Kasumi-1 (cell line): Measurements from ENCODE around the gene MEGF6.

ENCODE experiments used
- DNase-seq, 2 experiments: peaks; one replicate each; lab custom pipeline; 2025; lab: John Stamatoyannopoulos, UW

The MEGF6 gene

GRCh38 chr1:3540876-3541275, 70.4 kb downstream of the MEGF6 start:
- no peak for DNase-seq

- no peak for DNase-seq
Measured at GRCh38 chr1:3539707-3540425, 71.4 kb downstream of the MEGF6 start.

DNA sequence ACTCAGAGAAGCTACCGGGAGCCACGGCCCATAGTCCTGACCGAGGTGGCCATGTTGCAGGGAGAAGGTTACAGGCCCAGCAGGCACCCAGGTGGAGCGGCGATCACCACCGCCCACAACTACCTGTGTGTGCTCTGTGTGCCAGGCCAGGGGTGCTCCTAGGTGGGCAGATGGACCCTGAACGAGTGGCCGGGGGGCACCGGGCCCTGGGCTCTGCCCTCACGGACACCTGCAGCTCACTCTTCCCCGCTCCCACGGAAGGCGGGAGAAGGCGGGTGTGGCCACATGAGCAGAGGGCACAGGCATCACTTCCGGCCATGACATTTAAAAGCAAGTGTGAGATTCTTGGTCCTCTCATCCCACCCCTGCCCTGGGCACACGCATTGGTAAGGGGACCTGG, 73.9 kb downstream of the MEGF6 start:
- no peak for DNase-seq

DNA sequence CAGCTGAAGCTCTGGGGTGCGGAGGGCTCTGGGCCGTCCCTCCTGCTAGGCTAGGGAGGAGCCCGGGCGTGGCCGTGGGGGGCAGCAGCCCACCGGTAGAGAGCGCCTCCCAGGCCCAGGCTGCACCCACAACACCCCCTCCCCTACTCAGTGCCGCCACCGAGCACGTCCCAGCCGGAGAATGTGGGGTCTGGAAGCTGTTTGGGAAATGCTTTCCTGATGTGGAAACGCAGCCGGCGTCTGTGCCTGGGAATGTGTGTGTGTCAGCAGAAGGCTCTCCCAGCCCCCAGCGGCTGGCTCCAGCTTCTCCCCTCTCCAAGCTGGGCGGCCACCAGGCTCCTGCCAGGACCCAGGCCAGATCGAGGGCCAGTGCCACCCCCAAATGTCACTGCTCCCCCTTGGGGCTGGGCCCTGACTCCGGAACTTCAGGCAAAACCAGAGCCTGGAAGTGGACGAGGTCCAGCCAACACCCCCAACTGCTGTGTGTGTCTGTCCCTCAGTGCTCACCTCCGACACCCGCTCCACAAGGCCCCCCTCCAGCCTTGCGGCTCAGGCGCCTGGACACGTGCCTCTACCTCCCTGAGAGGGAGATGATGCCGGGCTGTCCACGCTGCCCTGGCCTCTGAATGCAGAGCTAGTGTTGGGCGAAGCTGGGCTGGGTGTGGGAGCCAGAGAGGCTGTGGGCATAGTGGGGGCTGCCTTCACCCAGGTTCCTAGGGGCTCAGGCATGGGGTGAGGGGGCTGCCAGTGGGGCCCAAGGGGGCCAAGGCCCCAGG, 74.7 kb downstream of the MEGF6 start:
- no peak for DNase-seq

- no peak for DNase-seq
Measured at GRCh38 chr1:3535732-3536131, 75.6 kb downstream of the MEGF6 start.

- DNase-seq = no peak
Measured at GRCh38 chr1:3534803-3535637, 76.3 kb downstream of the MEGF6 start.

- no peak for DNase-seq
Measured at GRCh38 chr1:3533067-3534048, 78.0 kb downstream of the MEGF6 start.

DNA sequence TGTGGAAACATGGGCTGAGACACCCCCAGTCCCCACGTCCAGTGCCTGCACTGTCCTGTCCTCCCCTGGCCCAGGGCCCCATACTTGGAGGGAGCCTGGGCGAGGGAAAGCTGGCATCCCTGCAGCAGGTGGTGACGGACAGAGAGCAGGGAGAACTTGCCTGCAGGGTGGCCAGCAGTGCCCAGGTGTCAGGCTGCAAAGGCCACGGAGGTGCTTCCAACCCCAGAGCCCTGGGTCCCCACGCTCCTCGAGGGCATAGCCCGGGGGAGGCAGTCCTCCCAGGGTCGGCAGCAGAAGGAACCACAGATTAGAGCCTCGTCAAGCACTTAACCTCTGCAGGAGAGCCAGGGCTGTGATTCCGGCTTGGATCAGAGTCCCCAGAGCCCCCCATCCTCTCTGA, 79.4 kb downstream of the MEGF6 start:
- no peak for DNase-seq

DNA sequence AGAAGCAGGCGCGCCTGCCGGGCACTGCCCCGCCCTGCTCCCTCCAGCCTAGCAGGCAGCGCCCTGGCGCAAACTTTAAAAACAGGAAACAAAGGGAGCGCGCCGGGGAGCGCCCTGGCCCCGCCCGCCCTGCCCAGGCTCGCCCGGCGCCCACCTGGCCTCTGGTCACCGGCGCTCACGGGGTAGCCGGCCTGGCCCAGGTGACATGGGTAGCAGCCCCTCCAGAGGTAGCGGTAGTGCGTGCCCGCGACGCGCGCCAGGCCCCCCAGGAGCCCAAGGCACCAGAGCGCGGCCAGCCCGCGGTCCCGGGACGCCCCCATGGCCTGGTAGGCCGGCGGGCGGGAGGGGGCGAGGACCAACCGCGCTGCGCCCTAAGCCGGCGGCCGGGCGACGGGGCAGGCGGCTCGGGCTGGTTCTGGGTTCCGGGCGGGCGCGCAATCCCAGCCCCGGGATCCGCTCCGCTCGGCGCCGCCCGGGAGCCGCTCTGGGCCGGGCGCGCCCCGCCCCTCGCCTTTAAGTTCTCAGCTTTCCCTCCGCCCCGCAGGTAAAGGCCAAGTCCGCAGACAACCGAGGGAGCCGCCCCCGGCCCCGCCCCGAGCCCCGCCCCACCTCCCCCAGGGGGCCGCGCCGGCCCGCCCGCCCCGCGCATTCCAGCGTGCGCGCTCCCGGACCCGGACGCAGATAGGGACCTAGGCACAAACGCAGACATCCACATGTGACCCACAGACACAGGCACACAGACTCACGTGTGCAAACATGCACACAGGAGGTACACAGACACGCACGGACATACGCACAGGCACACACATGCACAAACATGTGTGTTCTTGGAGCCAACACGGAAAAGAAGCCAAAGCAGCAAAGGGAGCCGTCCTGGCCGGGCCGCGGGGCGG, 80.1 kb downstream of the MEGF6 start:
- peak; percentile 70 to 76 for DNase-seq

GRCh38 chr1:3530086-3530925, 81.0 kb downstream of the MEGF6 start:
- no peak for DNase-seq

GRCh38 chr1:3529099-3529729, 82.1 kb downstream of the MEGF6 start:
- DNase-seq = no peak

DNA sequence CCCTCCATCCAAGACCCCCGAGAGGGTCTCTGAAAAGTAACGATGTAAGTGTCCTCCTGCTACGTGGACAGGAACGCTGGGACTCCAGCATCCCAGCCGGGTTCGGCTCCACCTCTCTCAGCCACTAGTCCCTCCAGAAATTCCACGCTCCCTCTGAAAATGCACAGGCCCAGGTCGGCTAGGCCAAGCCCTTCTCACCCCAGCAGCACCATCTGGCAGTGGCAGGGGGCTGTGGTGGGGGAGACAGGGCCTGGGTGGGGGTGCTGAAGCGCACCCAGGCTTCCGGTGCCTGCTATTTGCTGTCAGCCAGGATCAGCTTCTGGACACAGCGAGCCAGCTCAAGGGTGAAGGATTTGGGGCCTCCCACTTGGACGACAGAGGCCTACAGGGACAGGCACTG, 83.5 kb downstream of the MEGF6 start:
- no peak for DNase-seq

GRCh38 chr1:3525551-3526482, 85.5 kb downstream of the MEGF6 start:
- DNase-seq = no peak

DNA sequence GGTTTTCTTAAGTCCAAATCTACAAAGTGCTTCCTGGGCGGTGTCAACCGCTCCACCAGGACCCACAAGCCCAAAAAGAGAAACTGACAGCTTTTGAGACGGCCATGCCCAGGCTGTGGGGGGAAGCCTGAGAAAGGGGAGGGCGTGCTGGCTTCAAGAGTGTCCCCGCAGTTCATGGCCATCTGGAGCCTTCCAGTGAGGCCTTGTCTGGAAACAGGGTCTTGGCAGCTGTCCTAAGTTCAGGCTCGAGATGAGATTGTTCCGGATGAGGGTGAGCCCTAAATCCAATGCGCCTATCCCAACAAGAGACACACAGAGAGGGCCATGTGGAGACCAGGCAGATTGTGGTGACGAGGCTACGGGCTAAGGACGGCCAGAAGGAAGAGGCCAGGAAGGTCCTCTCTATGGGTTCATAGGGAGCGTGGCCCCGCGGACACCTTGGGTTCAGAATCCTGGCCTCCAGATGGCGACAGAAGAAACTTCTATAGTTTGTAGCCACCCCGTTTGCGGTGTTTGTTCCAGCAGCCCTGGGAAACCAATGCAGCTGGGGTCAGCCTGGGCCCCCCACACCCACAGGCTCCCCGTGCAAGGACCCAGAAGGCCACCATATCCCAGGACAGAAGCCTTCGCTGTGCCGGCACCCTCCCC, 86.6 kb downstream of the MEGF6 start:
- no peak for DNase-seq

GRCh38 chr1:3523980-3524379, 87.3 kb downstream of the MEGF6 start:
- DNase-seq = no peak

DNA sequence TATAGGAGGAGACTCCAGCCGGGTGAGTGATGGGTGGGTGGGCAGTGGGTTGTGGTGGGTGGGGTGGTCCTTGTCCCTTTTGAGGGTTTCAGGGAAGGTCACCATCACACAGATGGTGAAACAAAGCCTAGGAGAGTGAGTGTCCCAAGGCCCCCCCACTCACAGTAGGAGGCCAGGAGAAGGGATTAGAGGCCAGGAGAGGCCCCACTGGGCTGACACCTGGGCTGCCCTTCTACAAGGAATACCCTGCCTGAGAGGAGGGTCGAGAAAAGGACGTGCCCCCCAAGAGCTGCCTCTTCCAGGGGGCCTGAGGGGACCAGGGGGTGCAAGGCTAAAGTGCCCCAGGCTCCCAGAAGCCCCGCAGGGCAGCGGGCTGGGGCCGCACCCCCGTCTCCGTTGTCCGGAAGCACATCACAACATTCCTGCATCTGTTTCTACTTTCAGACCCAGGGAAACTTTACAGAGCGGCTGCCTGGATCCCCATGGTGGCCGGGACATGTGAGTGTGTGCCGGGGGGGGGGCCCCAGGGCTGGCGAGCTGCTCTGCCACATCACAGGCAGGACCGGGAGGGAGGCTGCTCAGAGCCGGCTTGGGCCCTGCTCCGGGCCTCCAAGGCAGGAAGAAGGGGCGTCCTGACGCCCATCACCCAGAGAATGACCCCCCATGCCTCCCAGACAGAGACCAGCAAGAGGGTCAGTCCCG, 88.6 kb downstream of the MEGF6 start:
- DNase-seq = no peak

- DNase-seq = no peak
Measured at GRCh38 chr1:3522112-3522511, 89.2 kb downstream of the MEGF6 start.
